Sigmoid colon (tissue), 7 donors: ENCODE results near the gene CCDC136. TPM values are rescaled to one million over a fixed set of nuclear protein-coding genes. Genes with fewer than 3 reads are reported as not detected.

Experiments
- DNase-seq: peaks from one replicate; pipeline ENCODE4 v3.0.0-alpha.2; 2019
- H3K27ac ChIP-seq, 4 donors: fragments of 200-600 bp; sonication (generic); one replicate each; pipeline ENCODE4 v1.5.1; 2016 to 2019; ENCODE audit warnings: mild to moderate bottlenecking in 1 of 4
- H3K27me3 ChIP-seq, 3 donors: fragments of 200-600 bp; sonication (generic); one replicate each; pipeline ENCODE4 v1.5.1; 2019; ENCODE audit warnings: mild to moderate bottlenecking in 1 of 3
- H3K36me3 ChIP-seq, 4 donors: fragments of 200-600 bp; sonication (generic); one replicate each; pipeline ENCODE4 v1.5.1; 2016 to 2019
- H3K4me1 ChIP-seq, 4 donors: fragments of 200-600 bp; sonication (generic); one replicate each; pipeline ENCODE4 v1.5.1; 2017 to 2019
- H3K4me3 ChIP-seq, 4 donors: fragments of 200-600 bp; sonication (generic); one replicate each; pipeline ENCODE4 v1.5.1; 2017 to 2019; ENCODE audit warnings: mild to moderate bottlenecking in 2 of 4, moderate library complexity in 1 of 4
- H3K9me3 ChIP-seq, 4 donors: fragments of 200-600 bp in 3 of 4; sonication (generic) in 3 of 4; one replicate each; pipeline versions ENCODE4 v1.5.1 to v1.6.1; 2013 to 2019
- CTCF ChIP-seq, 4 experiments: fragments of 450-650 bp in 3 of 4; fragments of 200-600 bp in 1 of 4; IDR thresholded peaks; one replicate each; pipeline ENCODE4 v1.5.1; 2016 to 2019; ENCODE audit warnings: antibody characterized with exemption in 4 of 4, mild to moderate bottlenecking in 3 of 4, moderate library complexity in 2 of 4
- EP300 ChIP-seq, 4 donors: sonication (generic); formaldehyde crosslinking; IDR thresholded peaks; one replicate each; pipeline ENCODE4 v1.6.1; 2017; ENCODE audit warnings: antibody characterized with exemption in 4 of 4
- POLR2A ChIP-seq, 2 donors: fragments of 450-650 bp; IDR thresholded peaks; one replicate each; pipeline ENCODE4 v1.6.1; 2016; ENCODE audit warnings: antibody characterized with exemption in 2 of 2, mild to moderate bottlenecking in 2 of 2, moderate library complexity in 2 of 2
- POLR2AphosphoS5 ChIP-seq, 4 donors: sonication (generic); formaldehyde crosslinking; IDR thresholded peaks; one replicate each; pipeline ENCODE4 v1.6.1; 2017; ENCODE audit warnings: antibody characterized with exemption in 4 of 4
- WGBS, 2 donors: extraction: QIAGEN DNeasy Blood & Tissue Kit; methylation state at CpG; one replicate each; pipeline ENCODE4 v1.1.7; 2013; 5-methylcytosine and 5-hydroxymethylcytosine counted together
- intact Hi-C: fragments of 100-400 bp; cut with DNase I; formaldehyde crosslinking; loops from one replicate; pipeline ENCODE4 v1.15.1; 2023
- polyA plus RNA-seq, 3 donors: library from polyadenylated mRNA; stranded (reverse); fragments of 200-250 nt; gene quantifications; one replicate each; pipeline ENCODE4 v1.2.3, GENCODE V29; 2013
- total RNA-seq, 4 donors: library from RNA; depleted of rRNA; stranded (reverse); fragments of >200 nt; gene quantifications; one replicate each; pipeline ENCODE4 v1.1.0, GENCODE V29; 2016
- donor health status: healthy with polysubstance abuse.
- donor health status: Bipolar disorder and iron deficiency.
- donor health status: healthy.

Gene CCDC136
- total and polyA plus RNA-seq, 7 donors: 2.4 to 53.7 (median 21.7) TPM; not detected in 1

DNA sequence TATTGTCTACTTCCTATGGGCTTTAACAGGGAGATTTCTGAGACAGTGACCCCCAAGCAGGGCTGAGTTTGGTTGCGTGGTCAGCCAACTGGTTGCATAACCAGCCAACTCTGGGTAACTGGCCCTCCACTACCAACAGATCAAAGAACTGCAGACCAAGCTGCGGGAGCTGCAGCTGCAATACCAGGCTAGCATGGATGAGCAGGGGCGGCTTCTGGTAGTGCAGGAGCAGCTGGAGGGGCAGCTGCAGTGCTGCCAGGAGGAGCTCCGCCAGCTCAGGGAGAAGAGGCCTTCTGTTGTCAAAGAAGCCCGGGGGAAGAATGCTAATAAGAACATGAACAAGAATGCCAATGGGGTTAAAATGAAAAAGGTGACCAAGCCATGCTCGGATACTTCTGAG lies 22.7 kb downstream of the CCDC136 start:
- WGBS, 2 donors: 91 to 94% methylated on average over 6 of the region's 6 CpGs
- H3K36me3 ChIP-seq: peaks cover 0 to 14% (median 2%) of the 10 kb centered on the region in 4 donors

GRCh38 chr7:128815289-128815942 lies 23.6 kb downstream of the CCDC136 start:
- DNase-seq: no peak
- Histone ChIP-seq H3K27ac (no peak overlapping the region), H3K36me3 (peaks cover 0 to 5% (median under 1%) of the 10 kb centered on the region in 4 donors), H3K4me1 (peaks cover 0 to 20% (median 16%) of the 10 kb centered on the region in 4 donors), H3K9me3 (no peaks in the 10 kb centered on the region), H3K4me3 (no peak overlapping the region), H3K27me3 (no peaks in the 10 kb centered on the region)
- 60 to 86% methylated on average over 7 of the region's 7 CpGs for WGBS, 2 donors
- TF ChIP-seq CTCF (IDR thresholded peaks at IDR 0.05) (no peak), EP300 (IDR thresholded peaks at IDR 0.05) (no peak), POLR2A (IDR thresholded peaks at IDR 0.05) (no peak), POLR2AphosphoS5 (IDR thresholded peaks at IDR 0.05) (no peak)
- intact Hi-C loops: no loop called here

More for the DNA sequence above, 22.7 kb downstream of the CCDC136 start:
- Histone ChIP-seq H3K4me3 (no peak overlapping the region), H3K27me3 (no peaks in the 10 kb centered on the region), H3K27ac (no peak overlapping the region), H3K9me3 (no peaks in the 10 kb centered on the region), H3K4me1 (peaks cover 0 to 20% (median 16%) of the 10 kb centered on the region in 4 donors)
- DNase-seq: no peak
- no peak for TF ChIP-seq EP300 (IDR thresholded peaks at IDR 0.05)
- TF ChIP-seq POLR2A (IDR thresholded peaks at IDR 0.05): no peak
- no peak for TF ChIP-seq POLR2AphosphoS5 (IDR thresholded peaks at IDR 0.05)
- TF ChIP-seq CTCF (IDR thresholded peaks at IDR 0.05): no peak
- intact Hi-C loops: no loop called here

DNA sequence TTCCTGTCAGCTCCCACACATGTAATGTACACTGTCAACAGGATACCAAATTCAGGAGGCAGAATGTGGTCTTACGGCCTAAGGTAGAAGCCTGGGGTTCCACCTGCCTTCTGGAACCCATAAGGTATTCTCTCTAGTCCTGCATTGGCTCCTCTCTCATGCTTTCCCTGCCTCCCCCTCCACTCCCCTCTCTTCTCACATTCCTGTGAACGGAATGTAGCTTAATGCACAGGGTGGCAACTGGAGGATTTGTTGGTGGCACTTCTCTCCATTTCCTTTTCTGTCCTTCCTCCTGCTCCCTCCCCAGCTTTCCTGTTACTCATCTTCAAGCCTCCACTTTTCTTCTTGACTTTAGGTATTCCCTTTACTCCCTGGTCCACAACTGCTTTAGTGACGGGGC lies 26.9 kb downstream of the CCDC136 start:
- no peak for TF ChIP-seq POLR2A (IDR thresholded peaks at IDR 0.05)
- no peak for TF ChIP-seq EP300 (IDR thresholded peaks at IDR 0.05)
- TF ChIP-seq CTCF (IDR thresholded peaks at IDR 0.05): no peak
- TF ChIP-seq POLR2AphosphoS5 (IDR thresholded peaks at IDR 0.05): no peak
- Histone ChIP-seq H3K36me3 (no peaks in the 10 kb centered on the region), H3K4me3 (no peak overlapping the region)

DNA sequence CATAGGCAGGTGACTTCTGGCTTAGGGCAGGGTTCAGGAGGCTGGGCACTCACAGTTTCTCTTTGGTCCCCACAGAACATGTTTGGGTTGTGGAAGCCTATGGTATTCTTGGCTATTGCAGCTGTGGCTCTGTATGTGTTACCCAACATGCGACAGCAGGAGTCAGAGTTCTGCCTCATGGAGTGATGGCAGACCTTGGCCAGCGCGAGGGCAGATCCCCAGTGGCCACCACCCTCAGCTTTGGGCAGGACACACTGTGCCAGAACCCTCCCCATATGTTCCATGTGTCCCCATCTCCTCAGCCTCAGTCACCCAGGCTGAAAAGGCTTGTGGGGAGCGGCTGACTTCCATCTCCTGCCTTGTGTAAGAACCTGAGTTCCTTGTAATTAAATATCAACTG lies 30.0 kb downstream of the CCDC136 start:
- Histone ChIP-seq H3K27ac (no peak overlapping the region), H3K36me3 (no peaks in the 10 kb centered on the region), H3K4me3 (no peak overlapping the region), H3K27me3 (no peaks in the 10 kb centered on the region), H3K9me3 (no peaks in the 10 kb centered on the region), H3K4me1 (peaks cover 0 to 20% (median 16%) of the 10 kb centered on the region in 4 donors)
- intact Hi-C loops: no loop called here
- DNase-seq: no peak
- WGBS, 2 donors: 95 to 96% methylated on average over 4 of the region's 4 CpGs
- no peak for TF ChIP-seq CTCF (IDR thresholded peaks at IDR 0.05)
- no peak for TF ChIP-seq POLR2A (IDR thresholded peaks at IDR 0.05)

More for the DNA sequence above, 26.9 kb downstream of the CCDC136 start:
- peak overlapping the region in 2 of 4 donors; percentile 35 to 64 for H3K27ac ChIP-seq
- DNase-seq: no peak
- no peaks in the 10 kb centered on the region for H3K27me3 ChIP-seq
- H3K4me1 ChIP-seq: peaks cover 0 to 20% (median 16%) of the 10 kb centered on the region in 4 donors
- intact Hi-C loops: no loop called here
- no peaks in the 10 kb centered on the region for H3K9me3 ChIP-seq
- WGBS, 2 donors: 90 to 91% methylated on average over 3 of the region's 3 CpGs

DNA sequence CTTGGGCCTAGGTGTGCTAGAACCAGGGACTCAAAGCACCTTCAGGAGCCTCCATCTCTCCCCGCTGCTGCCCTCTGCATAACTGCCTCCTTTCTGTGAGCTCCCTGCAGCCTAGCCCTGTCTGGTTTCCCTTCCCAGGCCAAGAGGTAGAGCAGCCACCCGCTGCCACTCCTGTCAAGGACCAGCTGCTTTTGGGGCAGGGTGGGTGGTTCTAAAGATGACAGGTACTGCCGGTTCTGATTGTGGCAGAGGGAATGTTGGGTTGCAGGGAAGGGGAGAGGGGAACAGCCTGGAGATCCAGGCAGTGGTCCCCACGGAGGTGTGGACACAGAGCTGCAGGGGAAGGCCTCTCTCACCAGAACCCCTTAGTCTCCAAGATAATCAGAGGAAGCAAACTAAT lies 34.7 kb downstream of the CCDC136 start:
- Histone ChIP-seq H3K36me3 (no peaks in the 10 kb centered on the region), H3K4me3 (no peak overlapping the region), H3K9me3 (no peaks in the 10 kb centered on the region), H3K27me3 (no peaks in the 10 kb centered on the region), H3K4me1 (peaks cover 2 to 39% (median 30%) of the 10 kb centered on the region in 4 donors), H3K27ac (peak overlapping the region in 3 of 4 donors; percentile 95 to 99 (median 98))
- TF ChIP-seq EP300 (IDR thresholded peaks at IDR 0.05) (no peak), POLR2A (IDR thresholded peaks at IDR 0.05) (no peak)
- 89 to 92% methylated on average over 4 of the region's 4 CpGs for WGBS, 2 donors
- no peak for DNase-seq
- intact Hi-C loops: no loop called here
